Stimulated activated CD8-positive, alpha-beta memory T cell treated with anti-CD3 and anti-CD28 coated beads, Interleukin-7, amount 100 ng/mL, for 1 hour (primary cell): ENCODE results near the gene ARHGAP42.

Experiments used
- DNase-seq, 2 donors: peaks; one replicate each; pipeline ENCODE4 v3.0.0-alpha.2; 2020; ENCODE audit warnings: low read depth in 2 of 2

ARHGAP42 gene

DNA sequence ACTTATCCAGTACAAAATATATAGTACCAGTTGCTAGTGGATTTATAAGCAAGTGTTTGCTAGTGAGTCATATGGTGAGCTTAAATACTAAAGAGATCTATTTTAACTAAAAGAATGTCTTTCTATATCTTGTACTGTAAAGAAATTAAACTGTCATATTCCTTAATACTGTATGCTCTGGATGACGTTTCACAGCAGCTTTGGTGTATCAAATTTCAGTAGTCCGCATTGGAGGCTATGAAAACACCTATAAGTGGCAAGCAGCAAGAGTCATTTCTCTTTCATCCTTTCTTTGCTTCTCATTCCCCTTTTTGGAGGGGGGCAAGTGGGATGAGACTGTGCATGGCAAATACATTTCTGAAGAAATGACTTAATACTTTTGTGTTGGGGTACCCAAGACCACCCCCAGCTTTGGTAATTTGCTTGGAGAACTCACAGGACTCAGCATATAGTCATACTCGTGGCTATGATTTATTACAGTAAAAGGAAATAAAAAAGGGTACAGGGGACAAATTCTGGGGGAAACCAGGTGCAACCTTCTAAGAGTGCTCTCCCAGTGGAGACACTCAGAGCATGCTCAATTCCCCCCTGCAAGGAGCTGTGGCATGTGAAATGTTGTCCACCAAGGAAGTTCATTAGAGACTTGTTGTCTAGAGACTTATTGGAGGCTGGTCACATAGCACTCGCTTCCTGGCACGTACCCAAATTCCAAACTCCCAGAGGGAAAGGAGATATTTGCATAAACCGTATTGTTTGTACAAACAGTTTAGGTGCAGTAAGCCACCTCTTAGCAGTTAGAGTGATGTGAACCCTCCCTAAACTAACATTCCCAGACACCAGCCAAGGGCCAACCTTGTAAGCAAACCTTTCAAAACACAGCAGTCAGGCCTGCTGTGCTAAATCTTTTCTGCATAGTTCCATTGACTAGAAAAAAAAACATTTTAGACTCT, 231.7 kb downstream of the ARHGAP42 start:
- no peak for DNase-seq

DNA sequence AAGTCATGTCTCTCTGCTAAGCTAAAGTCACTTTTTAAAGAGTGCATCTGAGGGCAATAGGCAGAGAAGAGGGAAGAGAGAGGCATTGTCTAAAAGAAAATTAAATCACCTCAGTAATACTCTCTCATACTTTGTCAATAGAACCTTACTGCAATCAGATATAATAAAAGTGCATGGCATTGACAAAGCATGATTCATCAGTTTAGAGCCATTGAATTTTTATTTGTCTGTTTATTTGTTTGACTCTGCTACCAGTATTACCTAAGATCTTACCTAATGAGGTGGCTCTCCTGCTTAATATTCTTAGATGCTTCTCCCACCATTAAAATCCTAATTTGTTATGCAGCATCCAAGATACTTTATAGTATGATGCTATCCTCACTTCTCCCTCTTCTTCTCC, 233.5 kb downstream of the ARHGAP42 start:
- no peak for DNase-seq

DNA sequence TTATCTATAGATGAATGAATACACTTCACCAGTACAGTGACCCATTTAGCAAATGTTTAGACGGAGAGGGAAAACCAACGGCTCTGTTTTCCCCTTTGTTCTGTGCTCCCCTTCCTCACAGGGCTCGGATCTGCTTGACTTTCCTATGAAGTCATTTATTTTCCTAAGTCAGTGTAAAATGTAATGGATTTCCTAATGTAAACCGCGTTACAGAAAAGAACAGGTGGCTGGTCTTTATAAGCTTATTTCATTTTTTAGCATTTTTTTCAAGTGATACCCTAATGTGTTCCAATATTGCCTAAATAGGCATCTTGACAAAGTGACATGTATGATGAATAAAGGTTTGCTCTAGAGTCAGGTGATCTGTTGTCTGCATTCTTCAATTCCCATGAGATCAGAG, 235.0 kb downstream of the ARHGAP42 start:
- DNase-seq, result no peak

DNA sequence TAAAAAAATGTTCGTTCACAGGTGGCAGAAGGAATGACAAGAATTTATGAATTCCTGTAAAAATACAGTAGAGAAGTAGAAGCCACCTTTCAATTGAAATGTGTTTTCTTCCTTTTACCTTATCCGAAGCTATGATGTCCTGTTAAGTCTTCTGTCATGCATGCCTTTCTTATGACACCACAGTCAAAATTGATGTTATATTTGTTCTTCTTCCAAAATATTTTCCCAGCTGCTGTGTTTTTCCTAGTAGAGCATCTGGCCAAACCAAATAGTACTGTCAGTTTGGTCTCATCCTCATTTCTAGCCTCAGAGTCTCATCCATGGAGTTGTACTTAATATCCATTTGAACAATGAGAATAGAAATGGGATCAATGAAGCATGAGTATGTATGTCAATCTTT, 236.5 kb downstream of the ARHGAP42 start:
- no peak for DNase-seq

DNA sequence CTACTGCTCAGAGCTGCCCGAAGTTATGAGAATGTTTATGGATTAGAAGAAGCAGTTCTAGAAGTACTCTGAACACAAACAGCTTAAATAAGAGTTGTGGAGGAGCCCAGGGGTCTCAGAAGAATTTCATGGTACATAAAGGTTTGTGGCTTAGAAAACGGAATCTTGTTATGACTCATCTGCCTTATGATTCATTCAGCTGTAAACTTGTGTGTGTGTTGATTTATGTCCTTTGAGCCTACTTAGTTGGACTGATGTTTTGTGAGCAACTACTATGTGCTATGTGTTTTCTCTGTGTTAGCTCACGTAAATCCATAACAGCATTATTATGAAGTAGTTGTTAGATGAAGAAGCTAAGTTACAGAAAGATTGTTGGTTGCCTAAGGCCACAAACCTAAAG, 238.8 kb downstream of the ARHGAP42 start:
- DNase-seq, result no peak

DNA sequence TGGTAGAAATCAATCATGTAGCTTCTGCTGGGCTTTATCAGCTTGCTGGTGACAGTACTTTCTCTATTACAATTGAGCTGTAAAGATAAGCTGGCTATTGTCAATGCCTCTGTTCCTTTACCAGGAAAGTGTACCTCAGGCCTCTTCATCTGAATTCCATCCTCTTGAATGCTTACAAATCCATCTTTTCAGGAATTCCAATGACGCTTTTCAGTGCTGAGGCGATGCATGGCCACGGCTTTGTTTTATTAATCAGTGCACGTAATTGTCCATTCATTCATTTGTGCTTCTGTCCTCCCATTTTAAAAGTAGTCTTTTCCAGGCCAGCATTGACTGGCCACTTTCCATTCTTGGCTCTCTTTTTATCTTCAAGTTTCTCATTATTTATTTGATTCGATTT, 240.5 kb downstream of the ARHGAP42 start:
- DNase-seq, result no peak

DNA sequence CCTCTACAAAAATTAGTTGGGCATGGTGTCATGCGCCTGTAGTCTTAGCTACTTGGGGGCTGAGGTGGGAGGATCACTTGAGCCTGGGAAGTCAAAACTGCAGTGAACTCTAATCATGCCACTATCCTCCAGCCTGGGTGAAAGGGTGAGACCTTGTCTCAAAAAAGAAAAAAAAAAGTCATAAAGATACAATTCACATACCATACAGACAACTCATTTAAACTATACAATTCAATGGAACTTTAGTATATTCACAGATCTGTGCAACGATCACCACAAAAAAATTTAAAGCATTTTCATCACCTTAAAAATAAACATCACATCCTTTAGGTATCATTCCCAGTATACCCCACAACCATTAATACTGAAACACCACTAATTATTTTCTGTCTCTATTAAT, 241.3 kb downstream of the ARHGAP42 start:
- DNase-seq, result no peak

DNA sequence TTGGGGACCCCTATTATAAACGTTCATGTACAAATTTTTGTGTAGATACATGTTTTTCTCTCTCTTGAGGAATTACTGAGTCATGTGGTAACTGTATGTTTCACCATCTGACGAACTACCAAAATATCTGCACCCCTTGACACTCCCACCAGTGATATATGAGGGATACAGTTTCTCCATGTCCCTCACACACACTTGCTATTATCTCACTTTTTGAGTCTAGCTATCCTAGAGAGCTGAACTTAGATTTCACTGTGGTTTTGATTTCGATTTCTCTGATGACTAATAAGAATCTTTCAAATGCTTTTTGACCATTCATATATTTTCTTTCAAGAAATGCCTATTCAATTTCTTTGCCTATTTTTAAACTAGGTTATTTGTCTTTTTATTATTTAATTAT, 242.3 kb downstream of the ARHGAP42 start:
- no peak for DNase-seq

DNA sequence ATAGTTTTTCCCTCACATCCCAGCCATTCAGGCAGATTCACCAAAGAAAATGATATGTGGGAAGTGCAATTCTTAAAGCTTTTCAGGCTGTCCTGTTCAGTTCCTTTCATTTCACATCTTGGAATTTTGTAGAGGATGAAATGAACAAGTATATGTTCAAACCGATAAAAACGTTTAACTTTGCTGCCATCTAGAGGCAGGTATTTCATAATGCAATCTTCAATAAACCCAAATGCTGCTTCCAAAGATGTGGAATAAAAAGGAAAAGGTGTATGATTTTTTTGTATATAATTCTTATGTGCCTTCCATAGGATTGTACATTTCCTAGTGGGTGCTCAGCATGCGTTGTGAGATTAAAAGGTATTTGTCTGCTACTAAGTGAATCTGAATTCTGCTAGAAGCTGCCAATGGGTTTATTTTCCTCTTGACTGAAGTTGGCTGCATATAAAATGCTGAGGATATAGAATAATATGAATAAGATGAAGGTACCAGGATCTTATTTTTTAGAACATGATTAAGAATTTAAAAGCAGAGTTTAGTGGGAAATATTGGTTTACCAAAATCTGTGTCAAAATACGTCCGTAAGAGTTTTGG, 243.2 kb downstream of the ARHGAP42 start:
- no peak for DNase-seq

DNA sequence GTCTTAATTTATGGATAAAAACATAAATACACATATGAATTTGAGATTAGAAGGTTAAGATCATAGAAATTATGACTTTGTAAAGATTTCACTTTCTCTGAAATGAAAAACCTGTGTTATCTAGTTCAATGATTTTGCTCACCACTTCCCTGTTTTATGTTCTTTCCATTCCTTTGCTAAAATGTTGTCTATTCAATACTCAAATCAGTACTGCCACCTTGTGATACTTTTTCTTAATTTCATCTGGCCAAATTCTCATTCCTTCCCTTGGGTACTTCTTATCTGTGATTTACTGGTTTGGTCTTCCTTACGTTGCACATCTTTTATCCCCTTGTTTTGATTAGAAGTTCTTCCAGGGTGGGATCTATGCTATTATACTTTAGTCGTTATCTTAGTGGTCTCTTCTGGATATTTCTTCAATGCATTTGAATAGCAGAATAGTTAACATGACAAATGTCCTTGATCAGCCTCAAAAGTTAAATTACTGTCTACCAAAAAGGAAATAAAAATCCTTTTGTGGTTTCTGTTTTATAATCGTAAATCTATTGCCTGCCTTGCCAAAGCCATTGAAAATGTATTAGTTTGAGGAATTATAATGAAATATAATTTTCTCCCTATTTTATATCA, 245.5 kb downstream of the ARHGAP42 start:
- DNase-seq, result no peak

DNA sequence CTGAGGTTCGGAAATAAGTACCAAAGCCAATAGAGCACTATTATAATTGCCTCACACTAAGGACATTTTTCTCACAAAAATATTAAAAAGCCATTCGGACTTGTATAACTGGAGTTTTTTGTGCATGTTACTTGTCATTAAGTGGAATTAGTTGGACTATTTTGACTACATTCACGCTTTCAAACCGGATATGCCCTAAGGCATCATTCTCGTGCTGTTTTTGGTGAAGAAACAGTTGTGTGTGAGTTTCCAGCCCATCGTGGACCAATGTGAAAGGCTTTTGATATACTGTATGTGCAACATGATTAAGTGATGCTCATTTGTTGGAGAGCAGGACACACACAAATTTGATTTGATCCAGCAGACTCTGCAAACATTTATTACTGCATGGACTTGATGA, 249.7 kb downstream of the ARHGAP42 start:
- DNase-seq, result no peak

DNA sequence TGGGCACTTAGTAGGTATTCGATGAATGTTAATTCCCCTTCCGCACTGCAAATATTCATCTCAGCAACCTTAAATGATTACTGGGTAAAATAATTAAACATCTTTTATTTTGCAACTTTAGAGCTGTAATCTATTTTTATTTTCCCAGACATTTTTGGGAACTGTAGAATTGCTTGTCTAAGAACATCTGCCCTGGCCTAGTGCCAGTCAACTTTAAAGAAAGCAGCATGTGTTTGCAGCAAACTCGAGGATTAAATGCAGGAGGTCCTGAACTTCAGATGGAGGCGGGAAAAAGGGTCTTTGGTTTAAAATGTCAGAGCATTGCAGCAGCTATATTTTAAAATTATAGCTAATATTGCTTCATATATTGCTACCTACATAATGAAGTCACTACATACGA, 252.5 kb downstream of the ARHGAP42 start:
- DNase-seq, result no peak

DNA sequence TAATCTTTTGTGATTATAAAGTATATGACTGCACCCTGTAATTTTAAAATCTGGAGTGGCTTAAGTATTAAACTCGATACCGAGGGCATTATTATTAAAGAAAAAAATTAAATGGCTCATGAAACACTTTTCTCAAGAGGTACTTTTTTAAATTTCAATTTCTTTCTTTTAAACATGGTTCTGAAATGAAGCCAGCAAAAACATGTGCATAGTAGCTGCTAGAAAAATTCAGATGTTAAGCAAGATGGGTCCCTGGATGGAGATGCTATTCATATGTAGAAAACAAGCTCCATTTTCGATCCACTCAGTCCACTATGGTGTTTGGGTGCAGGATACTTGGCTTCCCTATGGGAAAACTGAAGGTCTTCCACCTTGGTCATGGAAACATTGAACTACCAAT, 253.0 kb downstream of the ARHGAP42 start:
- no peak for DNase-seq

DNA sequence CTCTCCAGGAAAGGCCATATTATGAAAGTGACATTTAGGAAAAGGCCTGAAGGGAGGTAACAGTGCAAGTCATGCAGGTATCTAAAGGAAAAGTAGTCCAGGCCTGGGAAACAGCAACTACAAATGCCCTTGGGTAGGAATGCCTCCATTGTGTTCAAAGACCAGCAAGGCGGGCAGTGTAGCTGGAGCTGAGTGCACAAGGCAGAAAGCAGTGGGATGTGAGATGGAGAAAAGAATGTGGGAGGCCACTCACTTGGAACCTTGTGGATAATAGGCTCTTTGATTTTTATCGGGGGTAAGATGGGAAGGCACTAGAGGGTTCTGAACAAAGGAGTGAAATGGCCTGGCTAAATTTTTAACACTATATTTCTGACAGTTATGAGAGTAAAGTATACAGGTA, 253.9 kb downstream of the ARHGAP42 start:
- no peak for DNase-seq

DNA sequence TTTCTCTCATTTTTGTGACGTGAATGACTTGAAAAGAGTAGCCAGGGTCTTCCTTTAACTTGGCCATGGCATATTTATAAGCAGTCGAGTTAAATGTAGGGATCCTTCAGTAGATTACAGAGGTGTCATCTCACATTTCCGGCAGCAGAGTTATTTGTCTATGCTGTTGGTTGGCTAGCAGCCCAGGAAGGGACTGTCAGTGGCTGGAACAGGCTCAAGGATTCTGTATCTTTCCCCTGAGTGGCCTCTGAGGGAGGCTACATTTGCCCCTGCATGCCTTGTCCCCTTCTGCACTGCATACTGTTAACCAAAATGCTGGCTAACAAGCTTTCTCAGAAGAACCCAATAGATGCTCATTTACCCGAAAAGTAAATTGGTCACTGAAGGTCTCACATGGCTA, 254.9 kb downstream of the ARHGAP42 start:
- no peak for DNase-seq

DNA sequence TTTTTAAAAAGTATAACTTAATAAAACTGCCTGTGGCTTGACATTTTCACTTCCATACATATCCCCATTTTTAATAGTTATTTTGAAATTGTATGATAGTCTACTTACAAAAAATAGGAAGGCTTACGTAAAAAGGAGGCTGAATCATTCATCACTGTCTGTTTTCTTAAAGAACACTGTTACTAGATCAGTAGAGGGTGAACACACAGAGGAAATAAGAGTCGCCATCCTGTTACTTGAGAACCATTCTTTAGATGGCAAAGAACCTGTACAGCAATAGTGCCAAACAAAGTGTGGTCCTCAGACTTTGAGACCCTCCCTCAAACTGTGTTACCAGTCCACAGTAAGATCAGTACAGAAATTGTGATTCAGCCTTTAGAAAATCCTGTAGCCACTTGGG, 261.8 kb downstream of the ARHGAP42 start:
- no peak for DNase-seq

DNA sequence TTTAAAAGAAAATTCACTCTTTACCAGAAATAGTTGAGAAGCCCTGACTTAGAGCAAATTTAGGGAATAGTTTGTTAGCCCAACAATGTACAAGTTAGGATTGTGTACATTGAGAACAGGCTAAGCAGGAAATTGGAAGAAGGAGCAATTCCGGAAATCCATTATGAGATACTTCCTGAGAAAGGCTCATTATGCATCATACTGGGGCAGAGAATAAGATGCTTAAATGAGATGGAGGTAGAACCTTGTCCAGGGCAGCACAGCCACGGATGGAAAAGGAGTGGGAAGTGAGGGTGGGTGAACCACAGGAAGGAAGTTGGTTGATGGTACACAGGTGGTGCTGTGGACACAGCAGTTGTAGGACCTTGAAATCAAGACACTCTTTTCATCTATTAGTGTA, 262.4 kb downstream of the ARHGAP42 start:
- no peak for DNase-seq

DNA sequence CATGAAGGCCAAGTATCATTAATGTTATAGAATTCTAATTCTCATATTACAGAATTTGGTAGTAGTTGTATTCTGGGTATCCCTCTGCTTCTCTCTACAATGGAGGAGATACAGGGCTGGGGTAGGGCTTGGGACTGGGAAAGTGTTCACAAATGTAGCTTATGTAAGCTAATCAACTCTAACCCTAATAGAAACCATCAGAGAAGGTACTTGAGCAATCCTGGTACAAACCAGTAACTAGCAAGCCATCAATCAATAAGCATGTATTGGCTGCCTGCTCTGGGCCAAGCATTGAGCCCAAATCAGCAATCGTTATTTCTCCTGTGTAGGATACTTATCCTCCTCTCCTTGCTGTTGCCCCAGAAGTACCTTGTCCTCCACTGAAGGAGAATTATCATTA, 268.2 kb downstream of the ARHGAP42 start:
- DNase-seq, result no peak

DNA sequence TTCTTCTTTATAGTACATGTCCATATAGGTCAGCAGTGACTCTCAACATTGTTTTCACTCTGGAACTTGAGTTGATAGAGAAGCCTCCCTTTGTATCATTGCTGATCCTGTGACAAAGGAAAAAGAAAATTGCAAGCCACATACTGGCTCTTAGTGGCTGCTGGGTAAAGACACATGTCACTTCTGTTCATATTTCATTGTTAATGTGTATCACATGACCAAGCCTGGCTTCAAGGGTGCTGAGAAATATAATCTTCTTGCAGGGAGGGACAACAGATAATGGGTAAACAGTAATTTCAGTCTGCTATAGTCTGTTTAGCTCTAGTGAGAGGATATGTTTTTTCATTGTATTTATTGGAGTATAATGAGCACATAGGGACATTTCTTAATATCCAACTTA, 269.3 kb downstream of the ARHGAP42 start:
- DNase-seq, result no peak

DNA sequence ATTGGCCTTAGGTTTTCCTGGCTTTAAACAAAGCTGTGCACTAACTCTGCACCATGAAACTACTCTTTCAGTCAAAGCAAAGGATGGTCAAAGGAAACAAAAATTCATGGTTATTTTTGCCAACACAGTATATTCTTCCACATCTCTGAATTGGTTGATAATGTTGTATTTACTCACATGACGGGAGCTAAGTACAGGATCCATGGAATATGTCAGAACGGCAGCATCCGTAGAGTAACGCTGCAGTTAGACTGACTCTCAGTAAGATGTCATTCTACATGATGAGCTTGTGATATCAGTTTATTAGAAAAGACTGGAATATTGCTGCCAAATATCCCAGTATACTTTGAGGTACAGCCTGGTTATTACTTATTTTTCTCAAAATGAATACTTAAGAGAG, 270.4 kb downstream of the ARHGAP42 start:
- DNase-seq, result no peak

DNA sequence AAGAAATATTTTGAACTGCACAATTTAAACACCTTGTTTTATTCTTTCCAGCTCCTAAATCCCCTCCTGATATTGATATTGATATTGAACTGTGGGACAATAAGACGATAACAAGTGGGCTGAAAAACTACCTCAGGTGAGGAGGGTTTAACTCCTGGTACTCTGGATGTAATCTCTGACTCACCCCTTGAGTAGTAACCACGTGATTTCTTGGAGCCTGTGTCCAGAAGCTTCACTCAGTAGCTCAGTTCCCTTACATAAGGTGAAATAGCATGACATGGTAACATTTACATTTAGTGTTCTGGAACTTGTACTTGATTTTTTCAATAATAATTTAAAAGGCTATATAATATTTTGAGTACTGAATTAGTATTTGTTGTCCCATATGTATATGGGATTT, 274.5 kb downstream of the ARHGAP42 start:
- DNase-seq, result no peak

DNA sequence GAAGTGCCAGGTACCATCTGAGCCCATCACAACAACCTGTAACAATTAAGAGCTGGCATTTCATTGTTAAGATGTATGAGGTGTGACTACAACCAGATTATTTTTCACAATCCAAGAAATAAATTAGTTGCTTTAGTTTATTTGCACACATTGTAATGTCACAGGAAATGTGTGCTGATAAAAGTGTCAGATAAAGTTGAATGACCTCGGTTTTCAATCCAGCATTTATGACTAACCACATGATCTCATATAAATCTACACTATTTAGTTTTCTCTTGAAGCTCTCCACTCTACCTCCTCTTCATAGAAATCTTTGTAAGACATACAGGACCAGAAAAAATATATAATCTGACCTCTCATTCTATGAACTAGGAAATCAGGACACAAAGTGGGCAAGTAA, 276.3 kb downstream of the ARHGAP42 start:
- DNase-seq, result no peak

DNA sequence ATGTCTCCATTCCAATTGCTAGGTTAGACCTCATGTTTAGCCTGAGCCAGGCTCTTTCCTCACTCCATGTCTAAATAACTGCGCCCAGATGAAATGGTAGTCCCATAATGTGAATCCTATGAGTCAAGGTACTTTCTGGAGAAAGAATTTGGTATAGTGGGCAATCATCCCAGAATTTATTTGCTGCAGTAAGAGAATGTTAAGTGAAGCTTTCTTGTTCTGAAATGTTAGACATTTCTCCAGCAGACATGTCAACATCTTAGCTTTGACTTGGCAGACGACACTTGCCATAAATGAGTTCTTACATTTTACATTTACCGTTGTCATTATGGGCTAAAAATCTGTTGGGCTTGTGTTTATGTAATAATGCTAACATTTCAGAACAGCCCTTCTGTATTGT, 277.3 kb downstream of the ARHGAP42 start:
- no peak for DNase-seq
